GM19240 (cell line): ENCODE data around the gene GLI3.

Experiments used
- DNase-seq: peaks from one replicate; pipeline ENCODE4 v3.0.0; 2011; ENCODE audit warnings: low spot score; ENCODE audit not compliant: insufficient read length

Gene GLI3

DNA sequence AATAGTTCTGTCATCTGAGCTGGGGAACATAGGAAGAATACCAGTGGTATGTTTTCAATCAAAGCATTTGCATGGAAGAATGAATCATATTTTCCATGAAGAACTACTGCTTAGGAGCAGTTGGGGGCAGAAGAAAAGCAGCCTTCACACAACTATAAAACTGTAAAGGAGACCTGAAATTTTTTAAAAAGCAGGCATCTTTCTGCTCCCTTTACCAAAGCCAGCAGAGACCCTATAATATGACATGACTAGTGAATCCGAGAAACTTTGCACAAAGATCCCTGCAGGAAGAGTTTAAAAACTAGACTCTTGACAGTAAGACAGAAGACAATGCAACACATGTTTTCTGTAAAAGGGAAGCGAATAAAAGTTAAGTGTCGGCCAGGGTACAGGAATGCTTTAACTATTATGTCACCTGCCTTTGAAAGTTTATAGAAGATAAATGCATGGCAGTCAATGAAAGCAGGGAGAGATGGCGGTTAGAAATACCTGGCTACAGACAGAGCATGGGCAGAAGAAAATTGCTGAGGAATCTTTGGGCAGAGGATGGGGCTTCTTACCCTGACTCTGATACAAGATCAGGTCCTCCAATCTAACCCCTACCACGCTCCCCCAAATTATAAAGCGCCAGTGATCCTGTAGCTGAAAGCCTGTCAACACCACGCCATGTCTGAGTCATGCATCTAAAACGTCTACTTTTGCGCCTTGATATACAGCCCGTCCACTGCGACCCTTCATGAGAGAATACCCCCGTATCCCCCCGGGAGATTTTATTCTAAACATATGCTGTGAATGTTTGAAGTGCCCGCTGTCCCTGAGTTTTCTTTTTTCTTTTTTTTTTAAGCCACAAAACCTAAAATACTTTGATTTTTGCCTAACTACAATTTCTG, 93.1 kb downstream of the GLI3 start:
- DNase-seq = no peak

DNA sequence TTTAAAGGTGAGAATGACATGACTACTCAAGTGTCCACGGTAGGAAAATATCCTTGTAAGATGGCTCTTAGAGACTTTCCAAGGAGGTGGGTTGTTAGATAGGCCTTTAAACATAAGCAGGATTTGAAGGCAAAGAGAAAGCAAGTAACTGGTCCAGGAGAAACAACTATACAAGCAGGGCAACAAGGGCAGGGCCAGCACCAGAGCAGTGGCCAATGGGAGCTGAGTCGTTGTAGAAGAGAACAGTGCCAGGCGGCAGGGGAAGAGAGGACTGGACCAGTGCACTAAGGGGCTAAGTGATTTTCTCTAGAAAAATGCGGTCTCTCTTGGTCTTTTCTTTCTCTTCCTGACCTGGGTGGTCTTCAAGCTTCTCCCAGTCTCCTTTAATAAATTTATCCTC, 94.9 kb downstream of the GLI3 start:
- DNase-seq = no peak

DNA sequence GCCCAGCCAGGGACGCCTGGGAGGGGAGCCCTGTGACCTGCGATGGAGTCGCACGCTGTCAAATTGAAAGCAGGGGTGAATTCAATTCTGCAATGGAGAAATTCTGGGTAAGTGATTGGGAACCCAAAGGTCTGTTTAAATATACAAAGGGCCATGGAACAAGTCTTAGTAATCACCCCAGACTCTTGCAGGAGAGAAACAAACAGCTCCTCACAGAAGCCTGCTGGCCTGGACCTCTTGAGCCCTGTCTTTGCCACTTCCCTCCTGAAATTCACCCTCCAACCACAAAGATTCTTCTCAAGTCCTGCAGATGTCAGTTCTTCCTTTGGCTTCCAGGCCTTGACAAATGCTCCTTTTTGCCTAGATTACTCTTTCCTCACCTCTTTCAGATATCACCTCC, 97.3 kb downstream of the GLI3 start:
- DNase-seq = no peak

DNA sequence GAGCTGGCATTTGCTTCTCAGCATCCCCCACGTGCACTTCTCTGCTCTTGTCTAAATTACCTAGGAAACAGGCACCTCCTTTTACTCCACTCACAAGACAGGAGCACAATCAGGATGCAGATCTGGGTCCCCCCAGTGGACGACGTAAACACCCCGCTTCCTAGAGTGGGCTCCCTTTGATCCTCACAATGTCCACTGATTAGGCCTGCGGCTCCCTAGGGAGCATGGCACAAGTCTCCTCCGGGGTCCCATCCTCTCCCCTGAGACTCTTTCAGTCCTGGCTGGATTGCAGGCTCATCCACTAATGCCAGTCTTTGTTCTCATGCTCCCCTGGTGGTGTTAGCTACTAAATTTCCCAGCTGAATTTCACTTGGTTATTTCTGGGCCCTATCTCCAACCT, 98.3 kb downstream of the GLI3 start:
- no peak for DNase-seq

DNA sequence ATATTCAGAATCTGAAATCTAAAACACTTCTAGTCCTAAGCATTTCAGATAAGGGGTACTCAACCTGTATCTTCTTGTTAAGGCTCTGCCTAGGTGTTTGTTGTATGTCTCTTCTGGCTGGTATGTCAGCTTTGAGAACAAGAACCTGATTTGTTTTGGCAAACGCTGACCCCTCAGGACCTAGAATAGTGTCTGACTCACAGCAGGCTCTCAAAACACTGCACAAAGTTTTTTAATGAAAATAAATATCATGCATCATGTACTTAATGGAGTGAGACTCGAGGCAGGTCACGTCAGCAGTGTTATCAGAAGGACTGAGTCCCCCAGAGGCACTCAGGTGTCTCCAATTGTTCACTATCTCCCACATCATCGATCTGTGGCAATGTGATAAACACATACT, 99.1 kb downstream of the GLI3 start:
- DNase-seq = no peak

DNA sequence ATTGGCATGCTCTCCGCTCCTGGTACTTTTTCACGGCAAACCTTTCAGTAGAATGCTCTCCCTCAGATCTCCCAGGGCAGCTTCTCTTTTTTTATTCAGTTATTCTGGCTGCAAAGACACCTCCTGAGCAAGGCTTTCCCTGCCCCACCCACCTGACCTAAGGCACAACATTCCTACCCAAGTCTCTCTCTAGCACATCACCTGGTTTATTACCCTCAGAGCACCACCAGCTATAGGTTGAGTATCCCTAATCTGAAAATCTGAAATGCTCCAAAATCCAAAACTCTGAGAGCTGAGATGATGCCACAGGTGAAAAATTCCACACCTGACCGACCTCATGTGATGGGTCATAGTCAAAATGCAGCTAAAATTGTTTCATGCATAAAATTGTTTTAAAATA, 99.6 kb downstream of the GLI3 start:
- DNase-seq = no peak

DNA sequence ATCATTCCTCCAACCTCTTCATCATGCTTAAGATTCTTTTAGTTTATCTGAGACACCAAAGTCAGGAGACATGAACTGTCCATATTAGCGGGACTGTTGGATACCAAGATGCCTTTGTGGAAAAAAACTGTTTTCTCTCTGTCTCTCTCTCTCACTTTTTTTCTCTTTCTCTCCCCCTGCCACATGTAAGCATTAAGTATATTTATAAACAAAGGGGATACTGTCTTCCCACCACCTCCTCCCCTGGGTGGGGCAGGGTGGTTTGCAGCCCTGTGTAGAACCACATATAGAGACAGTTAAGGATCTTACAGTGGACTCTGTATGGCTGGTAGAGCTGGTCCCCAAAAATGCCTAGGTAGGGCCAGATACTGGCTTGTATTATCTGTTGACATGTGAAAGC, 101.3 kb downstream of the GLI3 start:
- DNase-seq = no peak

DNA sequence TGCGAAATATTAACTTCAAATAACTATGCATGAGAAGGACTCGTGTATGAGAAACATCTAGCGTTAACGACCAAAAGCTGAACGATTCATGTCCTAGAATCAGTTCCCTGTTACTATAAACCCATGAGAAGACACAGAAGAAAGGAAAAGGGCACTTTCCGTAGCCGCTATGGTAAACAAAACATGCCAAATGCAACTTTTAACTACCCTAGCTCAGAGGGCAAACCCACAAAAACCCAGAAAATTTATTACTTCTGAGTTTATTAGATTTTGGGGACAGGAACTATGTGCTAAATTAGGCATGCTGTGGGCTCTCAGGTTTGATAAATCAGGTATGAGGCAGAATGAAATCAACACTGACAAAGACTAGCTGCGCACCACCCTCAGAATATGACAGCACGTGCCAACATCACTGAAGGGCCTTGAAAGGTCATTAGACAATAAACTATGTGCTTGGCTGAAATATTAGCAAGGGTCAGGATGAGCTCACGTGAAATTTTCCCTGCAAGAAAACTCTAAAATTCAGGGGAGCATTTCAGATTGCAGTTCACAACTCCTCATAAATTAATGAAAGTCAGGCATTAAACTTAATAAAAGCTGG, 102.6 kb downstream of the GLI3 start:
- DNase-seq = no peak

DNA sequence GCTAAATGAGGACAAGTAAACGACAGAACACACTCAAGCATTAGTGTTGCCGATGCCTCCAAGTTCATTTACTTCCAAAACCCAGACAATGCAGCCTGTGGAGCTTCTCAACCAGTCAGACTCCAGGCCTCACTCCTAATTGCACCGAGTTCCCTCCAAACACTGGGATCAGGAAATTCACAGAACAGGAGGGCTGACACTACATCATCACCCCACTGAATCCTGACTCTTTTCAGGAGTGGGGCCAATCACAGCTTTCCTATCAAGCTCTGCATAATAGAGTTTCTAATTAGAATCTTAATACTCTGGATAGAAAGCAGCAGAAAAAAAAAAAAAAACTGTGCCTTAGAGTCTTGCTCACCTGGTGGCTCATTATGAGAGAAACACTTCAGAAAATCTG, 103.7 kb downstream of the GLI3 start:
- DNase-seq = no peak

DNA sequence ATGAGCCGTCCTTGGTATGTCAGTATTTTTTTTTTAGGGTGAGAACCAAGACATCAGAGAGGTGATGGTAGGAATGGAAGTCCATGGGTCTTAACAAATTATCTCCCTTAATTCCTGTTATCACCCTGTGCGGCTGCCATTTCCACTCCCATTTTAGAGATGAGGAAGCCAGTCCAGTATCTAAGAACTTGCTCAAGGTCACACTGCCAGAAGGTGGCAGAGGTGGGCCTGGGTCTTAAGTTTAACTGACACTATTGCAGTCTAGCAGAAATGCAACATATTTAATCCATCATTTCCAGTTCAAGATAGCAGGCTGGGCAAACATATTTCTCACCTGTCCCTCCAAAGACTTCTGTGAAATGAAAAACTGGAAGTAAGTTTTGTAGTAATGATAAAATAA, 108.3 kb downstream of the GLI3 start:
- no peak for DNase-seq

DNA sequence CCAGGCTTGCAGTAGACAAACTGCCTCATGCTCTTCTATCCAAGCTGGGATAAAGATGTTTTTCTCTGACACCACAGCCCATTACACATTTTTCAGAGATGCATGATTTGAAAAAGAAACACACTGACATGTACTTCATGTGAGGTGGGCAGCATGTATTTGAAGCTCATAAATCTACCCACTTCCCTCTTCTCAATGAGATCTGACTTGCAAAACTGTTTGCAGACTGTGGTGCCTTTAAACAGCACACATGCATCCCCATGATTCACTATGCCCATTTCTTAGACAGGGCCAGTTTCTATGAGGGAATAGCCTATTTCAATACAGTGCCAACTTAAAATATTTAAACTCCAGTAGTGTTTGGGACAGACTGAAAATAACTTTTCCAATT, 109.8 kb downstream of the GLI3 start:
- DNase-seq = no peak

DNA sequence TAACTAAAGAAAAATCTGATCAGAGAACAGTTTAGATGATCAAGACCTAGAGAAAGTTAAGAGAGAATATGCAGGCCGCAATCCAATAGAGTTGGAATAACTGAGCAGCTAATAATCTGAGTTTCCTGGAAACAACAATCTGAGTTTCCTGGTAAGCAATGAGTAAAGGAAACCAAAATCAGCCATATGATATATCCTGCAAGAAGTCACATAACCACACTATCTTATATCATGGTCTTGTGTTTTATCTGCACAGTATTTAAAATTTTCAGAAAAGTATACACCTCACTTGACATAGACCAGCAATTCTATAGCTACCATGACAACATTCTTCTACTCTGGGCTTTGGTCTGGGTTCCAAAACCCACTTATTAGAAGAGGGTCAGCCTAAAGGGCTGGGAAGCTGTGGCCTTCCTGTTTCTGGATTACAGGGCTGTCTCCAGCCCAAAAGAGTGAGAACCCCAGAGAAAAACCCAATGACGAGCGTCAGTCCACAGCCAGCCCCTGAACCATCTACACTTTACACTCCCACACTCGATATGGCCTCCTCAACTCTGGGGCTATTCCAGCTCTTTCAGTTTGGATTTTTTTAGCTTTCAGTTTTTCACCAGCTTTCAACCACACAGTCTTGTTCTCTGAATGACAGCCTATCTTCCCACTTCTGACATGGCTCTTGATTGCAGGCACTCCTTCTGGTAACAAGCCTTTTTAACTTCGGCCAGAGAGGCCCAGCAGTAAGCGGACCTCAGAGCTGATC, 110.4 kb downstream of the GLI3 start:
- no peak for DNase-seq

DNA sequence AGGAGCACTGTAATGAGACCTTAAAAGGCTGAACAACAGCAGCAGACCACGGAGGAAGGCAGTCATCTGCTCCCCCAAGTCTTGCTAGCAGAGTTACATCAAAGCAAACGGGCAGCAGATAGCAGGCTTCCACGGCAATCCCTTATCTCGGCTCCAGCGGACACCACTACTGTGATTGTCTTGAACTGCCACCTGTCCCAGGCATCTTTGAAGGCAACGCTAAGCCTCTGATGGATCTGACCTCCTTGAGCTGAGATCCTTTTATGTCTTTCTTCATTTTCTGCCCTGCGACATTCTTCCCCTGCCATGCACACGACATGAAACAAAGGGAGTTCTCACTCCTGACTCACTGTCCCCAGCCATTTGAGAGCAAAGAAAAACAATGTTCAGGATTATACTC, 111.7 kb downstream of the GLI3 start:
- no peak for DNase-seq

DNA sequence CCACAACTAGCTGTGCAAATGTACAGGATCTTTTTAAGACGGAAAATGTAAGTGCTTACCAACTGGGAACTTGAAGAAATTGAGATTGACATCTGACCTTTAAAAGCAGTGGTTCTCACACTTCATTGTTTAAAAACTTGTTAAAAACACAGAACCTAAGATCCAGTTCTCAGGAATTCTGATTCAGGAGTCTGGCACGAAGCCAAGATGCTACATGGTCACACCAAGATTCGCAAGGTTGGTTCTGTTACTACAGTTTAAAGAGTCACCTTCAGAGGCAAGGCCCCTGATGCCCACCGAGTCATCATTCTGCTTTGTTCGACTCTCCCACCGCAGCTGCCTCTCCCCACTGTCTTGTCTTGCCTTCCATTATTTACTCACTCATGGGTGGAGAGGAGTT, 113.3 kb downstream of the GLI3 start:
- no peak for DNase-seq

DNA sequence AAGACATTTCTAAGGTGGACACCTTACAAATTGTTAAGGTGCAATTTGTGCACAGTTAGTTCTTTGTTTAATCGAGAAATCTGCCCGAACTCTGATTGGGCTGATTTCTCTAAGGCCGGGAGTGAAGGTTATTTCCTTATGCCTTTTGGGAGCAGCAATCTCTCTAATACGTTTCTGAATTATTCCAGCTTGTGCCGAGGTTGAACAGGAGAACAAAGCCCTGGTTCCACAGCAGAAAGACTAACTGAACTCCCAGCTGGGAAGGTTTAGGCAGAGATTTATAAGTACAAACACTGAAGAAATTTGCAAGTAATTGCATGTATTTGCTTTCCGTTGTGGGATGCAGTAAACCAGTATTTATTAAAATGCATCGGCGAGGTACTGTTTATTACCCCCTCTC, 116.8 kb downstream of the GLI3 start:
- no peak for DNase-seq

DNA sequence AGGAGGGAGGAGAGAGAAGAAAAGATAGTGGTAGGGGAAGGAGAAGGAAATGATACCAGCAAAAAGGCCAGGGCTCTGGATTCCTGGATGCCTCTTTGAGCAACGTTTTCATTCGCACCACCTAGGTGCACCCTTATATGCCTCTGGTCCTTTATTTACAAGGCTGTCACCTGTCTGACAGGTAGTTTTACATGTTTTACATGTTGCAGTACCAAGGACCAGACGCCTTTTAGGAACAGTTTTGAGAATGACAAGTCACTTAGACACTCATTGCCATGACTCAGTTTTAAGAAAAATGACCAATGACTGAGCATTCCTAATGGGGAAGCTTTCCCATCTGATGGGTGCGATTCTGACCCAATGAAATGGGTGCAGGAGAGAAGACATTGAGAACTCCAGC, 119.8 kb downstream of the GLI3 start:
- DNase-seq = no peak

DNA sequence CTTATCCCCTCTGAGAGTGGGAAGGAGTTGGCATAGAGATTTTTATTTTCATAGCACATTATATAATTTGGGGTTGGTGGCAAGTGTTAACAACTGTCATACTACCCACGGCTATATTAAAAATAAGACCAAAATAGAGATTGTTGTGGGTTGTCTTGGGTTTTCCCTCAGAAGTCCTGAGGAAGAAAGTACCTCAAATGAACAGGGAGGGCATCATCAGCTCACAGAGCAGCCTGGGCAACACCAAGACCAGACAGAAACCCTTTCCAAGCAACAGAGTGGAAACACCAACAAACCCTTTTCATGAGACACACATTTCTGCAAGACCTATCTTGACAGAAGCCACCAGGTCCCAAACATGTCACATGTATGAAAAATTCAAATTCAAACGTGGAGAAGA, 121.2 kb downstream of the GLI3 start:
- no peak for DNase-seq

DNA sequence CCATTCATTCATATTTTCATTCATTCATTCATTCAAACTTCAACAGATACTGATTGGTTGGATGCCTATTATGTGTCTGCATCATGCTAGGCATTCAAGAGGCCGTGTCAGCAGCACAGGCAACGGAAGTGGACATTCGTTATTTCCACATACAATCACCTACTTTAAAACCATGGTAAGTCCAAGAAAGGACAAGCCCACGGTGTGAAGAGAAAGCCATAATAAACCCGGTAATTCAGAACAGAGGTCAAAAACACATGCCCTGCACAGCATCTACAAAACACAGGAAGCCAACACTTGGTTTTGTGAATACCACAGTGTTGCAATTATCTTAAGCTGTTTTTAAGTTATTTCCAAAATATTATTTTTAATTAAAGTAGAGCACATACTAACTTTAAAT, 126.7 kb downstream of the GLI3 start:
- no peak for DNase-seq

DNA sequence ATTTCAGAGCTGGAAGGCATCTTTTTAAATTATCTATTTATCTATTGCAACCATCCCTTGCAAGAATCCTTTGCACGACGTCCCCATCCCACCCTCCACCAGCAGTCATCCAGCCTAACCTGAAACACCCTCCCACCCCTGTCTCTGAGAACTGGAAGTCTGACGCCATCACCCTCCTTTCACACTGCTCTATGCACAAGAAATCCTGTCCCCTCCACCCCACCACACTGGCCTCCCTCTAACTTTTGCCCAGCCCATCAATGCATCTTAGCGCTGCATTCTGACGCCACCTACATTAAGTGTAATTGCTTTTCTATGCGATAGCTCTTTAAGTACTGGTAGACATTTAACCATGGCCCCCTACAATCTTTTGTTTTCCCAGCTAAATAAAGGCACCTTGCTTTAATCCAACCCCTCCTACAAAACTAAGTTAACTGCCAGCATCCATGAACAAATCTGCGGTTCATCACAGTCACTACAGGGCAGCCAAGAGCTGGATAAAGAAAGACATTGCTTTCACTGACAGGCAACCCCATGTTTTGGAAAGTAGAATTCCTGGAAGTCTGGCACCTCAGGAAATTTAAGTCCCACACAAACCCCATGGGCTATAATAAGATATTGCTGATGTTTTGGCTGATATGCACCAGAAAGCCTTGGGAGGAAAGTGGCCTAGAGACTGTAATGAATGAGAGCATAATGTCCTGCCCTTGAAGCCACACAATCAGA, 128.0 kb downstream of the GLI3 start:
- DNase-seq = no peak

DNA sequence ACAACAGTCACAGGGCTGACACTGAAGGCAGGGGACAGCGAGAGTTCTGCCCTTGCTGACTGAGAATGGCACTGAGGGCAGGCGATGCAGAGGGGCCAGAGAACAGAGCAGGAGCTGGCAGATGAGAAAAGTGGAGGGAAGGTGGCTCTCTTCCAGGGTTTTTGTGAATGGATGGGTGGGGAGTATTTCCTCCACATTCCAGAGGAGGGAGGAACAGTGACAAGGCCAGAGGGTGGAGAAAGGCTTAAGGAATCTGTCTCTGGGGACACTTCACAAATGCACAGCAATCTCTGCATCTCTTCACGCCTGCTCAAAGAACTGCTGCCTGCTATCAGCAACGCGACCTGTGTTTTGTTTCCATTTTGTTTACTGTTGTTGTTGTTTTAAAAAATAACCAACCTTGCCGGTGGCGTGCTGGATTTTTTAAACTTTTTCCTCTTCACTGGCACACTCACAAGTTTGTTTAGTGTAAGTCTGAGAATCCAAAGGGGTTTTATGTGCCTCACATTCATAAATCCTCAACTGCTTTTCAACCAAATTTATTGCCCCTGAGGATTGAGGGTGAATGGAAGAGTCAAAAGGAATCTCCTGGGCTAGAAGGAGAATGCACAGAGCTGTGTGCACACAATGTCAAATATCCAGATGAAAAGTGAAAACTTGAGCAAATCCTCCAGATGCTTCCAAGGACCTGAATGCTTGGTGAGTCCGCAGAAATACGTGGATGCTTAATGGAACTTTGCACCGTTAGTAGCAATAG, 129.3 kb downstream of the GLI3 start:
- no peak for DNase-seq

DNA sequence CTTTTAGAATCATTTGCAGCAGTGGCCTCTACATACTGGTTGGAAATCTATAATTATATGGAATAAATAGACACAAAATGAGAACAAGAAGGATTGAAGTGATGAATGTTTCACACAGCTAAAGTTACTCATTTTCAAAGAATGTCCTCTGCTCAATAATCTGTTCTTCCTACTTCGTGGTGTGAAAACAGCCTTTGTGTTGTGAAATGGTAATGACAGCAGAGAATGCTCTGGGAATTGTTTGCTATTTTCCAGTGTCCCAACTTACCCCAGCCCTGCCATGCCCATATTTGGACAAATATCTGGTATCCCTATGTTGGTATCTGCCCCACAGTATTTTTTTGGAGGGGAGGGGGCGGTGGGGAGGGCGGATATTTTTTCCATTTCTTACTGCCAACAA, 130.4 kb downstream of the GLI3 start:
- no peak for DNase-seq
